Inferior parietal cortex (tissue), 1 donor: ENCODE measurements around the gene ABCA2.

Source experiments
- DNase-seq: peaks from one replicate; pipeline ENCODE4 v3.0.0-alpha.2; 2016; ENCODE audit errors: extremely low spot score

Gene ABCA2

DNA sequence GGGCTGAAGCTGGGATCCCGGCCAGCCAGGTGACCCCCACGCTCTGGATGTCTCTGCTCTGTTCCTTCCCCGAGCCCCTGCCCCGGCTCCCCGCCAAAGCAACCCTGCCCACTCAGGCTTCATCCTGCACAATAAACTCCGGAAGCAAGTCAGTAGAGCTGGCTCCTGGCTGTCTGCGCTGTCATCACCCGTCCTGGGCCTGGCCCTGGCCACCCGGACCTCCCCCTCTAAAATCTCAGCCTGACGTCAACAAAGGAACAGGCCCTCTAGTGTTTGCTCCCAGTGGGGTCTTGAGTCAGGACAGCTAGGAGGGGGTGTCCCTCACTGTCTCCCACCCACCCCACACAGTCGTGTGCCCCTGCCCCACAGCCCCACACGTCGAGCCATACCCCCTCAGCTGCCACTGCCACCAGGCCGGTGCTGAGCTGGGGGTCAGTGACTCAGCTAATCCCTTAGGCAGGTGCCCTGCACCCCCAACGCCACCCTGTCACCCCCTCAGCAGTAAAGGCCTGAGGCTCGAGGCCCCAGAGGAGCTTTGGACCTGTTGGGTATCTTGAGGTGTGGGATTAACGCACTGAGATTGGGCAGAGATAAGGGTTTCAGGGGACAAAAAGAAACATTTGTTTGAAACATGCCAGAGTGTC lies 46.3 kb downstream of the ABCA2 start:
- DNase-seq, result peak; percentile 36

DNA sequence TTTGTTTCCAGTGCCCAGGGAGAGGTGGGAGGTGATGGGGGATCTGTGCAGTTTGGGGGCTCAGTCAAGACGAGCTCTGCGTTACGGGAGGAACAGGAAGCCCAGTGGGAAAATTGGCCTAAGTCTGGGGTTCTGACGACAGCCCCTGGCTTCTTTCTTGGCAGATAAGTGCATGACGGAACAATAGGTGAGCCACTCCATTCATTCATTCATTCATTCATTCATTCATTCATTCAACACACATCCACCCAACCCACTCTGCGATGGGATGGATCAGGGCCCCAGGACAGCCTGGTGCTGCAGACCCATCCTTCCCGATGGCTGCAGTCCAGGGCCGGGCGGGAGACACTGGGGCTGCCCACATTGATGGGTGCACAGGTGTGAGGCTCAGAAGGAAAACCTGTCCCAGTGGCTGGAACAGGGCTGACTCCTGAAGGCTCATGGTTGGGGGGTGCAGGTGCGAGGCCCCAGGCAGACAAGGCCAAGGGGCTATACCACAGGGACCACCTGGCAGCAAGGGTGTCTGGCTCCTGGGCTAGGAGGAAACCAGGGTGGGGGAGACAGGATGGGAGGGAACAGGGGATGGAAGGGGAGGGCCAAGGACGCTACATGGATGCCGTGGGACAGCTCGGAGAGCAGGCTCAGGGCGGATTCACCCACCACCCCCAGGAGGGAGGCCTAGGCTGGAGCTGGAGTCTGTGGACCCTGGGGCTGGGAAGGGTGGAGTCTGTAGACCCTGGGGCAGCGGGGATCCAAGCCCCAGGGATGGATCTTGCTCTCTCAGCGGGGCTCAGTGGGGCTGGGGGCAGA lies 47.2 kb downstream of the ABCA2 start:
- DNase-seq, result no peak

DNA sequence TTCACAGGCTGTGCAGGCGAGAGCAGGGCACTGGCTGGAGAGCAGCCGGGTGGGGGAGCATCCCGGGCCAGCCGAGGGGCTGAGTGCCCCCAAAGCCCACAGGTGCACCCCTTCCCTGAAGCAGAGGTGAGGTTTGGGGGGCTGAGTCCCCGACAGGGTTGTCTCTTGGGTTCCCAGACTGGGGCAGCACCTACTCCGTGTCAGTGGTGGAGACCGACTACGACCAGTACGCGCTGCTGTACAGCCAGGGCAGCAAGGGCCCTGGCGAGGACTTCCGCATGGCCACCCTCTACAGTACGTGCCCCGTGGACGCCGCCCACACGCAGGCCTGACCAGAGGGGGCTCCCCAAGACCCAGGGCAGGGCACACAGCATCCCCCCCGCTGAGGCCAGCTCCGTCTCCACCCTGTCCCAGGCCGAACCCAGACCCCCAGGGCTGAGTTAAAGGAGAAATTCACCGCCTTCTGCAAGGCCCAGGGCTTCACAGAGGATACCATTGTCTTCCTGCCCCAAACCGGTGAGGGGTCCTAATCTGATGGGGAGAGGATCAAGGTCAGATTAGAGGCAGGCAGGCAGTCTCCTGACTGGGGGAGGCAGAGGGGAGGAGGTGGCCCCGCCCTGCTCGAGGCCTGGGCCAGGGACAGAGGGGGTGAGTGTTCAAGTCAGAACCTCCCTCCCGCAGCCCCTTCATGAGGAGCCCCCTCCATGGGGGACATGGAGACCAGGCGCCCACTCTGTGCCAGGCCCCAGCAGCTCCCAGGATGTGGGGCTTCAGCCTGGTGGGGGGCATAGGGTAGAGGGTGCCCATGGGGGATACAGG lies 48.1 kb downstream of the ABCA2 start:
- DNase-seq, result no peak

DNA sequence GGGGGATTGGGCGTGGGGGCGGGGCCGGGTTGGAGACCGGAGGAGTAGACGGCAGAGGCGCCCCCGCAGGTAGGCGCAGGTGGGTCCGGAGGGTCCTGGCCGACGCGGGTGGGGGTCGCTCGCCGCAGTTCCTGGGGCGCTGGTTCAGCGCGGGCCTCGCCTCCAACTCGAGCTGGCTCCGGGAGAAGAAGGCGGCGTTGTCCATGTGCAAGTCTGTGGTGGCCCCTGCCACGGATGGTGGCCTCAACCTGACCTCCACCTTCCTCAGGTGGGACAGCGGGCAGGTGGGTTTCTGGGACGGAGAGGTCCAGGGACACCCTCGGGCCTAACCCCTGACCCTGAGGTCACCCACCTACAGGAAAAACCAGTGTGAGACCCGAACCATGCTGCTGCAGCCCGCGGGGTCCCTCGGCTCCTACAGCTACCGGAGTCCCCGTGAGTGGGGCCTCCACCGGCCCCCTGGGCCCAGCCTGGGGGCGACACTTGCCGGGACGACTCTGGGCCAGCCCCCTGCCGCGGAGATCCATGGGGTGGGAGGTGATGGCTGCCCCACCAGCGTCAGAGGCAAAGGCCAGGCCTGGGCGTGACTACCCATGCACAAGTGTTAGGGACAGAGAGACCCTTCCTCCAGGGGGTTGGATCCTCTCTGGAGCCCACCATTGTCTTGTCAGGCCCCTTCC lies 49.0 kb downstream of the ABCA2 start:
- DNase-seq, result no peak

DNA sequence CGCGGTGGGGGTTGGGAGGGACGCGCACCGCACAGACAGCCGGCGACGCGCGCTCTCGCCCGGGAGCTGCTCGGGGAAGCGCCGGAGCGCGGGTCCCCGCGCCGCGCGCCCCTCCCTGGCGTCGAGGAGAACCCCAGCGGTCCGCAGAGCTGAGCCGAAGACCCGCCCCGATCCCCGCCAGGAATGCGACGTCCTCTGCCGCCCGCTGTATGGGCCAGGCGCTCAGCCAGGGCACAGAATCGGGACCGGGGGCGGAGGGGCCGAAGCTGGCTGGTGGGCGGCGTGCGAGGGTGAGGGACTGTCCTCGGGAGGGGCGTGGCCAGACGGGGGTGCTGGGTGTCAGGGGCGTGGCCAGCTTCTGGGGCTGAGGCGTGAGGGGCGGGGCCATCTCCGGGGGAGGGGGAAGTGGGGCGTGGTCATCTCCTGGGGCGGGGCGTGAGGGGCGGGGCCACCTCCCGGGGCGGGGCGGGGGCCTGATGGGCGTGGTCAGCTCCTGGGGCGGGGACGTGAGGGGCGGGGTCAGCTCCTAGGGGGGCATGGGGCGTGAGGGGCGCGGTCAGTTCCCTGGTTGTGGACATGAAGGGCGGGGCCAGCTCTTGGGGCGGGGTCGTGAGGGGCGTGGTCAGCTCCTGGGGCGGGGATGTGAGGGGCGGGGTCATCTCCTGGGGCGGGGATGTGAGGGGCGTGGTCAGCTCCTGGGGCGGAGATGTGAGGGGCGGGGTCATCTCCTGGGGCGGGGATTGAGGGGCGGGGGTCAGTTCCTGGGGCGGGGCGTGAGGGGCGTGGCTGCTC lies 49.8 kb downstream of the ABCA2 start:
- DNase-seq, result peak; percentile 65

DNA sequence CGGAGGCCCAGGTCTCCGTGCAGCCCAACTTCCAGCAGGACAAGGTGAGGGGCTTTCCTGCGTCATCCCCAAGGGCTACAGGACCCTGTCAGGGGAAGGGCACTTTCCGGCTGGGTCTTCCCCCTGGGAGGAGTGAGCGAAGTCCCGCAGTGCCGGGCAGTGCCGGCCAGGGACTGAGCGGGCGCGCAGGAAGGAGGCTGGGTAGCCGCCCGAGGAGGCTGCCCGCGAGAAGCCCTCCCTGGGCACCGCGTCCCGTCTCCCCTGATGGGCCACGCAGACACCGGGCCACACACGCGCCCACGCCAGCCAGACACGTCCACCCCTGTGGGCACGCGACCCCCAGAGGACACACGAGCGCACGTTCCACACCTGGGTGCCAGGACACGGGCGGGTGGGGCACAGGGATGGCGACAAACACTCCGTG lies 50.4 kb downstream of the ABCA2 start:
- DNase-seq, result no peak

DNA sequence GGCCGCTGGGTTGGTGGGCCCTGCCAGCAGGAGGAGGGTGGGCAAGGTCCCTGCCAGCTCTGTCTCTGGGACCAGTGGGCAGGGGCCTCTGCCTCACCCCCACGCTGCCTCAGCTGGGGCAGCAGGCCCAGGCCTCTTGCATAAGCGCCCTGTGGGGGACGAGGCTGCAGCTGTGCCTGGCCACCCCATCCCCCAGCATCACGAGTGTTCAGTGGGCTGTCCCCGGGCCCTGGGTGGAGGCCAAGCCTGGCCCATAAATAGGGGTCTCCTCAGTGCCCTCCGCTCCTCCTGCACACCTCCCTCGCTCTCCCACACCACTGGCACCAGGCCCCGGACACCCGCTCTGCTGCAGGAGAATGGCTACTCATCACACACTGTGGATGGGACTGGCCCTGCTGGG lies 50.8 kb downstream of the ABCA2 start, which contains the start of gene PTGDS:
Gene PTGDS (plus strand): TSS at position 282 of the 400 bp plus-strand sequence. CDS start 75 bp downstream, at position 357.
- peak; percentile 88 for DNase-seq

DNA sequence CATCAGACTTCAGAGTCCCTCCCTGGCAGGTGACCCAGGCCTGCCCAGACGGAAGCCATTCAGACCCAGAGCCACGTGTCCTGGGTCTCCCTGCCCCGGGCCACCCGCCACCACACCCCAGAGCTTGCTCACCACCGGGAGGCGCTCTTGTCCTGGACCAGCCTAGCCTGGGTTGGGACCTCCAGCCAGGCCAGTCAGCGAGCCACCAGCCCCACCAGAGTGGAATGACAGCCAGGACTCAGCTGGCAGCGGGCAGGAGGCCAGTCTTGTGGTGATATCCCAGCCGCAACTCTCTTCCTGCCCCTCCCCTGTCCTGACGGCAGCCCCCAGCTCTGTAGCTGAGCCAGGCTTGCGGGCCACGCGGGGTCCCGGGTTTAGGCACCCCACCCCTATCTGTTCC lies 52.4 kb downstream of the ABCA2 start:
- DNase-seq, result peak; percentile 70

DNA sequence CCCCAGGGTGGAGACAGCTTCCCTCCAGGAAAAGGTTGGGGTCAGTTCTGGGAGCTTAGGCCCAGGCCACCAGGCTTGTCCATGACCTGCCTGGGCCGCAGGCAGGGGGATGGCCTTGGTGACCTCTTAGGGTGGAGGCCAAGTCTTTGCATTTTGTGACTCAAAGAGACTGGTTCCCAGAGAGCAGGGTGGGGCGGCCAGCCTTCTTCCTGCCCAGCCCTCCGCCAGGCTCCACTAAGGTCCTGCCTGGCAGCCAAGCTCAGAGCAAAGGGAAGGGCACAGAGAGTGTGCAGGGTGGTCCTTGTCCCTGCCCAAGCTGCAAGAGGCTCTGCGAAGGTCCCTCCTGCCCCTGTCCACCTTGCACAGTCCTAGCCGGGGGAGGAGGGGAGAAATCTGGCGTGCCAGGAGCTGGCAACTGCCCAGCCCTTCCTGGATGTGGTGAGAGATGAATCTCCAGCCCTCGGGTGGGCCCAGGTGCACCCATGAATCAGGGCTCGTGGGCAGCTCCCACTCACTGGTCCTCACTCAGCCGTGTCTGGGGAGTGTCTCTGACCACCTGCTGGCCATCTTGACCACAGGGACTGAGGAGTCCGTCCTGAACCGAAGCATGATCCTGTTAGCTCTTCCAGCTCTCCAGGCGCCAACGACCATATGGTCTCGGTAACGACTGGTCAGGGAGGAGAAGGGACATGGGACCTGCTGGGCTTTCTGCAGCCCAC lies 53.1 kb downstream of the ABCA2 start:
- no peak for DNase-seq

DNA sequence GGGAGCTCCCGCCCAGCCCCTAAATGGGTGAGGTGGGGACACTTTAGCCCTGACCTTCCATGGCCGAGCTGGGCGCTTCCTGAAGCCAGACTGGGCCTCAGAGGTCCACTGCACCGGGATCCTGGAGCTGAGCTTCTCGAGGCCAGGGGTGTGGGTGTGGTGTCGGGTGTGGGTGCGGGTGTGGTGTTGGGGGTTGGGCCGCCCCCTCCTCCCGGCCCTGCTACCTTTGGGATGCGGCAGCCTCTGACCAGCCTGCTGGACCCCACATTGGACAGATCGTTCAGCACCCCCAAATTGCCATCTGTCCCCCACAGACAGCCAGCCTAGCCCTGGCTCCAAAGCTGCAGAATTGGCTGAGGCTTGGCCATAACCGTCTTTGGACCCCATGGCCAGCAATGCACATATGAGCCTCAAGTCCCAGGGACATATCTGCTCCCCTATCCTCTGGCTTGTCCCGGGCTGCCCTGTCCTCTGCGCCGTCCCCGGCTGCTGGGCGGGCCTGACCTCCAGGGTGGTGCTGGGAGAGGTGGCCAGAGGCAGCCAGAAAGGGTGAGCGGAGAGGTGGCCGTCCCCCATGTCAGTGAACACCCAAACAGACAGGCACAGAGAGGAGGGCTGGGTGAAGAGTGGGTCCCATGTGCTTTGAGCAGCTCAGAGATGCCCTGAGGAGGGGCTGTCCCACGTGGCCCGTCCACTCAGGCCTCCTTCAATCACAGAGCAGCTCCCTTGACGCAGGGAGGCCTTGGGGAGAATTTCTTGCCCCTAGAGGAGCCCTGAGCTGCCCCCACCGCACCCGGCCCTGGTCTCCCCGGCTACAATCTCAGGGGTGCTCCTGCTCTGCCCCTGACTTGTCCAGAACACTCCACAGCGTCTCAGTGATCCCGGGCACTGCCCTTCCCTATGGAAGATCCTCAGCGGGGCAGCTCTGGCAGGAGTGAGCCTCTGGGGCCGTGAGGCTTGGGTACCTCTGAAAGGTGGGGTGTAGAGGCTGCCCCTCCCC lies 54.1 kb downstream of the ABCA2 start:
- DNase-seq, result no peak

DNA sequence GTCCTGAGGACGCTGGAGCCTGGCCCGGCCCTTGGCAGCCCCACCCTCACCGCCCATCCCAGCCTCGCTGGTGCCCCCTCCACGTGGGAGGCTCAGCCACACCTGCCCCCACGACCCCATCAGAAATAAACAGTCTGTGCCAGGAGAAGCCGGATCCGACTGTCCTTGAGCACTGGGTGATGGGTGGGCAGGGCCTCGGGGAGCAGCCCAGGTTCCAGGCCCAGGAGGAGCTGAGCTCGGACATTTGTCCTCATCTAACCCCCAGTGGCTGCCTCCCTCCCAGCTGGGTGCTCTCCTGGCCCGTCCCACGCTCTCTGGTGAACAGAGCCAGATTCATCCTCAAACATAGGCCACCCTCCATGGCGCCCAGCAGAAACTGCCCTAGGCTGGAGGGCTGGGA lies 55.3 kb downstream of the ABCA2 start:
- no peak for DNase-seq

DNA sequence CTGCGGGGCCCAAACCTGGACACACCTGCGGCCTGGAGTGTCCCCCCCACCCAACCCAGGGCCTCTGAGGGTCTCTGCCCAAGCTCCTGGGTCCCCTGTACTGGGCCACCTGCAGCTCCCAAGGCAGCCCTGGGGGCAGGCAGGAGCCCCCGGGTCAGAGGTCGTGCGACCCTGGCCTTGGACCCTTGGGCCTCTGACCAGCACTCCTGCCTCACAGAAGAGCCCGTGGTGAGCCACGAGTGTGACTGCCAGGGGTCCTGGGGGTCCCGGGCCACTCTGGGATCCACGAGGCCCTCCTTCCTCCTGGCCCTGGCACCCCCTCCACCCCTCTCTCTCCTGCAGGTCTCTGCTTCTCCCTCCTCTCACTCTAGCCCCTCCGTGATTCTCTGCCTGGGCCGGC lies 55.7 kb downstream of the ABCA2 start:
- DNase-seq, result no peak

DNA sequence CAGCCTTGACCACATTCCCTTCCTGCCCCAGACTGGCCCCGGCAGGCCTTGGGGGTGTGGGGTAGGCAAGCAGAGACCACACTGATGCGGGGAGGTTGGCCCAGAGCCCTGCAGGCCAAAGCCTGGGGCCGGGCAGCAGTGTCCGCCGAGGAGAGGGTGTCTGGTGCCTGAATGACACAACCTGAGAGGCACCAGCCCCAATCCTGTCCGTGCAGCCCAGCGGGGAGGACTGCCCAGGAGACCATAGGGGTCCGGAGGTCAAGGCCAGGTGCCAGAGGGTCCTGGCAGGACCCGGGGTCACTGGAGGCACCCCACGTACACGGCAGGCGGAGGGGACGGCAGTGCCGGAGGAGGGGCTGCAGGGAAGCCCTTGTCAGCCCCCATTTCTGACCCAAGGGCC lies 56.3 kb downstream of the ABCA2 start:
- no peak for DNase-seq

DNA sequence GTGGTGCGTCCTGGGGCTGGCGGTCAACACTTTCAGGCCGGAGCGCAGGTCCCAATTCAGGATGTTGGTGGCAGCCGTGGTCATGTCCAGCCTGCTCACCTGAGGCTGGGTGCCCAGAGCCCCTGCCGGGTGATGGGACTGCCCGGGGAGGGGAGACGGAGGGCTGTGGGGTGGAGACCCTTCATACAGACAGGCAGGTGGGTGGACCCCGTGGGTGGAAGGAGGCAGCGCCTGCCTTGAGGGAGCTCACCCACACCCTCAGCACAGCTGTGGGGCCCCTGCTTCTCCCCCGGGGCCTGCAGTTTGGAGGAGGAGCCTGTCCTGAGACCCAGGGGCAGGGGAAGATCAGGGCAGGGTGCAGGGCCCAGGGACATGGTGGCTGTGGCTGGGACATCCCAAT lies 57.7 kb downstream of the ABCA2 start:
- no peak for DNase-seq

DNA sequence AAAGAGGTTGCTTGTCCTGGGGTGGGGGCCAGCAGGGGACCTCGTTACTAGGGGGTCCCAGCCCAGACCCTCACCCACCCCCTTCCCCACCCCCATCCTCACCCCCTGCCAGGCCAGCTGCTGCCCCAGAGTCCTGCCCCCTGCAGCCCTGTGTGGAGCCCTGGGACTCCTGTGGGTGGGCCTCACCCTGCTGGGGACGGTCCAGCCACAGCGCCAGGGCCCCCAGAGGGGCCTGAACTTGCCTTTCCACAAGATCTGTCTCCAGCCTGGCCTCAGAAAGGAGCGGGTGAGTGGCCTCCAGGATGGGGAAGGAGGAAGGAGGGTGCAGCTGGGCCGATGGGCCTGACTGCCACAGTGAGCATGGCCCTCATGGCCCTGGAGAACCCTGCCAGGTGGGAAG lies 58.3 kb downstream of the ABCA2 start:
- no peak for DNase-seq

DNA sequence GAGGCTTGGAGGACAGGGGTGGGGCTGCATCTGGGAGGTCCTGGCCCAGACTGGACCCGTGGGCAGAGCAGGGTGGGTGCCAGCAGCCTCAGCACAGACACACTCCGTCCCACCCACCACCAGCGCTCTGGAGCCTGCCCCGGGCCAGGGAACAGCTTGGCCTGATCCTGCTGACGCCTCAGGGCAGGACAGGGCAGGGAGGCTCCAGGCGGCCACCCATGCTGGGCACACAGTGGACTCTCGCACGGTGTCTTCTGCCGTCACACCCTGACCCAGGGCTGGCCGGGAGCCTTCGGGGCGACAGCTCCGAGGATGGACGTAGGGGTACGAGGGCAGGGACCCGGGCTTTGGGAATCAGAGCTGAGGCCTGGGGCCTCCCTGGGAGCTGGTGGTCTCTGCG lies 58.9 kb downstream of the ABCA2 start:
- DNase-seq, result no peak

DNA sequence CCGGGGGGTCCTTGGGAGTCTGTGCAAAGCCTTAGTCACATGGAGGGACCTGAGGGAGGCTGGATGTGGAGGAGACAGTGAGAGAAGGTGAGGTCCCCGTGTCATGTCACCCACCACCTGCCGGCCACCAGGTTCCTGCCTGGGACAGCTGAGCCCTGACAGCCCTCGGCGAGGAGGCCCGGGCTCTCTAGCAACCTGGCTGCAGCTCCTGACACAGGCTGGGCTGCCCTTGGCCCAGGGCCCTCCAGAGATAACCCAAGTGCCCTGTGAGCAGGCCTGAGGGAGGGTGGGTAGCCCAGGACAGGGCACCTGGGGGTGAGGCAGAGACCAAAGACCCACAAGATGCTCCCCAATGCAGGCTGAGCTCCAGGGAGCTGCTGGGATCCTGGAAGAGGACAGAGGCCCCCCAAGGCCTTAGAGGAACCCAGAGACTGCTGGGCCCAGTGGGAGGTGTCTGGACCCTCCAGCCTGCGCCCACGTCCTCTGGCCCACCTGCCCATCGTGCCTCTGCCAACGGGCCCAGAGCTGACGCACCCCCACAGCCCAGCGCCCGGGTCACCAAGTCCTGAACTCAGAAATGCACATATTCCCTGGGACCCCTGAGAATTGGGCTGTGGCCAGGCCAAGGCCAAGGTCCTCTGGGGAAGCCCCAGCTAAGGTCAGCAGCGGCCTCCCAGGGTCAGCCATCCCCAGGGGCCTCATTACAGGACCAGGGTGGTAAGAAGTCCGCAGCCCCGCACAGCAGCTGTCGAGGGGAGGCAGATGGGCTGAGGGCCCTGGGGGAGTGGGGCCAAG lies 59.5 kb downstream of the ABCA2 start:
- DNase-seq, result no peak

DNA sequence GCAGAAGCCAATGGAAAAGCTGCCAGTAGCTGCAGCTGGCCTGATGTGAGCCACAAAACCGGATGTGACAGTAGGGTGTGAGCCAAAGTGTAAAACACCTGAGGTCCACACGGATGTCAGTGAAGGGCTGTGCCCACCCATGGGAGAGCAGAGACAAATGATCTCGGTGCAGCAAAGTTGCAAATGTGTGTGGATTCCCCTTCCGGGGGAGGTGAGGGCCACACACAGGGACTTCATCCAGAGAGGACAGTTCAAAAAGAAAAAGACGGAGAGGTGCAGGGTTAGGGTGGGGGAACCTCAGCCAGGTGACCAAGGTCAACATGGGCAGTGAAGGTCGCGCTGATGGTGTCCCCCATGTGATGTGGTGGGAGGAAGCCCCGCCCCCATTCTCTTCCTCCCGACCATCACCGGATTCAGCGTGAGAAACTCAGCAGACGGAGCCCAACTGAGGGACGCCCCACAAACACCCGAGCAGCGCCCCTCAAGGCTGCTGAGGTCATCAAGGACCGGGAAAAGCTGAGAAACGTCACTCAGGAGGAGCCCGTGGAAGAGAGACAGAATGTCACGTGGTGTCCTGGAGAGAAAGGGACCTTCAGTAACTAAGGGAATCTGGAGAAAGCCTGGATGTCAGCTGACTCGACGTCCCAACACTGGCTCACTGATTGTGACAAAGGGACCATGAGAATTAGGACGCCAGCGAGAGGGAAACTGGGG lies 62.1 kb downstream of the ABCA2 start:
- no peak for DNase-seq
